Mesendoderm (in vitro differentiated cells): ENCODE data around the gene ENTHD1. TPM values are rescaled to one million over a fixed set of nuclear protein-coding genes. Genes with fewer than 3 reads are reported as not detected.

Experiments used
- DNase-seq: peaks from one replicate; pipeline ENCODE4 v3.0.0; 2013
- H2AK5ac ChIP-seq: 2 replicates; pipeline ENCODE4 v1.6.1; 2013; ENCODE audit warnings: low read length, inconsistent platforms
- H2BK120ac ChIP-seq: 2 replicates; pipeline ENCODE4 v1.6.1; 2013; ENCODE audit warnings: low read depth, mild to moderate bottlenecking, low read length, moderate library complexity, mixed read lengths
- H2BK15ac ChIP-seq: replicated peaks from 2 replicates; pipeline ENCODE4 v1.6.1; 2013; ENCODE audit warnings: low read depth, mild to moderate bottlenecking, moderate library complexity
- H2BK5ac ChIP-seq: 2 replicates; pipeline ENCODE4 v1.6.1; 2013; ENCODE audit warnings: low read length, inconsistent platforms
- H3K18ac ChIP-seq: 2 replicates; pipeline ENCODE4 v1.6.1; 2013; ENCODE audit warnings: mild to moderate bottlenecking, low read length, mixed read lengths
- H3K23ac ChIP-seq: one replicate; pipeline ENCODE4 v1.6.1; 2013; ENCODE audit warnings: low read length
- H3K27ac ChIP-seq: 2 replicates; pipeline ENCODE4 v1.5.1; 2013; ENCODE audit warnings: low read depth, mild to moderate bottlenecking, inconsistent platforms, low read length, moderate library complexity
- H3K27me3 ChIP-seq: 2 replicates; pipeline ENCODE4 v1.6.1; 2013; ENCODE audit warnings: low read length, control low read depth, mild to moderate bottlenecking, inconsistent platforms; ENCODE audit not compliant: insufficient read depth, poor library complexity
- H3K36me3 ChIP-seq: 2 replicates; pipeline ENCODE4 v1.6.1; 2013; ENCODE audit warnings: low read length, inconsistent platforms; ENCODE audit not compliant: control insufficient read depth, insufficient read depth
- H3K4ac ChIP-seq: one replicate; pipeline ENCODE4 v1.6.1; 2013; ENCODE audit warnings: low read depth, mild to moderate bottlenecking, low read length, moderate library complexity
- H3K4me1 ChIP-seq: 2 replicates; pipeline ENCODE4 v1.6.1; 2013; ENCODE audit warnings: low read depth, low read length, inconsistent platforms; ENCODE audit not compliant: control insufficient read depth
- H3K4me2 ChIP-seq: 2 replicates; pipeline ENCODE4 v1.6.1; 2013; ENCODE audit warnings: low read length
- H3K4me3 ChIP-seq: 2 replicates; pipeline ENCODE4 v1.5.1; 2013; ENCODE audit warnings: mild to moderate bottlenecking, low read length
- H3K56ac ChIP-seq: one replicate; pipeline ENCODE4 v1.6.1; 2013; ENCODE audit warnings: low read length
- H3K79me1 ChIP-seq: 2 replicates; pipeline ENCODE4 v1.6.1; 2013; ENCODE audit warnings: low read length, inconsistent platforms
- H3K79me2 ChIP-seq: 2 replicates; pipeline ENCODE4 v1.6.1; 2013; ENCODE audit warnings: mild to moderate bottlenecking, low read length; ENCODE audit not compliant: control insufficient read depth, insufficient read depth
- H3K9ac ChIP-seq: 2 replicates; pipeline ENCODE4 v1.6.1; 2013; ENCODE audit warnings: low read length, inconsistent platforms
- H4K5ac ChIP-seq: one replicate; pipeline ENCODE4 v1.6.1; 2013; ENCODE audit warnings: low read length
- H4K8ac ChIP-seq: one replicate; pipeline ENCODE4 v1.6.1; 2013; ENCODE audit warnings: low read depth, mild to moderate bottlenecking, control low read depth, low read length, moderate library complexity
- WGBS: extraction: QIAGEN DNeasy Blood & Tissue Kit; methylation state at CpG from one replicate; pipeline ENCODE4 v1.1.7; 2013; ENCODE audit warnings: low lambda C conversion rate, missing lambda C conversion rate; ENCODE audit not compliant: insufficient coverage; ENCODE audit errors: extremely low coverage; 5-methylcytosine and 5-hydroxymethylcytosine counted together
- polyA plus RNA-seq, 2 experiments: library from polyadenylated mRNA; stranded (reverse); fragments of 200-250 nt; gene quantifications; one replicate each; pipeline ENCODE4 v1.2.3, GENCODE V29; 2013

ENTHD1 gene
- not detected for polyA plus RNA-seq (2013, experiment 1 of 2)
- not detected for polyA plus RNA-seq (2013, experiment 2 of 2)

GRCh38 chr22:39893526-39893925 lies at the start of gene ENTHD1:
ENTHD1 (minus strand) TSS chr22:39893760; CDS start chr22:39887748, 6,012 bp downstream.
- H3K4me1 ChIP-seq: no peaks in the 10 kb centered on the region
- H3K4me3 ChIP-seq: no peak within 1 kb of the TSS
- no peak within 1 kb of the TSS for H4K5ac ChIP-seq
- H3K27me3 ChIP-seq: no peaks in the 10 kb centered on the region
- no peak within 1 kb of the TSS for H3K18ac ChIP-seq
- no peak within 1 kb of the TSS for H2BK5ac ChIP-seq
- no peak within 1 kb of the TSS for H3K9ac ChIP-seq
- H4K8ac ChIP-seq: no peak within 1 kb of the TSS
- DNase-seq: no peak
- H2AK5ac ChIP-seq: no peak within 1 kb of the TSS
- no peaks in the 10 kb centered on the region for H3K36me3 ChIP-seq
- WGBS: no CpG with 5 or more reads among the region's 20 CpGs
- H3K27ac ChIP-seq: no peak within 1 kb of the TSS
- no peaks in the 10 kb centered on the region for H3K79me2 ChIP-seq
- no peak within 1 kb of the TSS for H3K4me2 ChIP-seq
- H3K56ac ChIP-seq: no peak within 1 kb of the TSS
- H2BK120ac ChIP-seq: no peak within 1 kb of the TSS
- H2BK15ac ChIP-seq: no peak within 1 kb of the TSS
- H3K23ac ChIP-seq: no peak within 1 kb of the TSS
- no peak within 1 kb of the TSS for H3K4ac ChIP-seq
- H3K79me1 ChIP-seq: no peaks in the 10 kb centered on the region

- Histone ChIP-seq H3K4me2 (no peak overlapping the region), H4K5ac (no peak overlapping the region), H2AK5ac (no peak overlapping the region), H3K23ac (no peak overlapping the region), H3K27me3 (no peaks in the 10 kb centered on the region), H3K36me3 (no peaks in the 10 kb centered on the region), H3K56ac (peak overlapping the region; percentile 6), H2BK15ac (no peak overlapping the region), H3K4me3 (no peak overlapping the region), H3K18ac (no peak overlapping the region), H3K9ac (no peak overlapping the region), H3K27ac (no peak overlapping the region), H3K4ac (no peak overlapping the region), H2BK120ac (no peak overlapping the region), H4K8ac (no peak overlapping the region), H3K79me2 (no peaks in the 10 kb centered on the region), H3K4me1 (peaks cover 16% of the 10 kb centered on the region), H2BK5ac (no peak overlapping the region), H3K79me1 (no peaks in the 10 kb centered on the region)
- peak; percentile 81 for DNase-seq
- no CpG with 5 or more reads among the region's 5 CpGs for WGBS
Observed at GRCh38 chr22:39943337-39943736, 49.8 kb upstream of the ENTHD1 start.

- H3K4me2 ChIP-seq: no peak overlapping the region
- no peak overlapping the region for H3K27ac ChIP-seq
- no peak overlapping the region for H4K5ac ChIP-seq
- no peak overlapping the region for H3K18ac ChIP-seq
- H2BK5ac ChIP-seq: no peak overlapping the region
- H2BK120ac ChIP-seq: no peak overlapping the region
- H3K27me3 ChIP-seq: no peaks in the 10 kb centered on the region
- no peak overlapping the region for H3K4ac ChIP-seq
- no peak overlapping the region for H2AK5ac ChIP-seq
- H3K79me1 ChIP-seq: no peaks in the 10 kb centered on the region
- no peaks in the 10 kb centered on the region for H3K36me3 ChIP-seq
- no peak overlapping the region for H3K4me3 ChIP-seq
- H3K23ac ChIP-seq: no peak overlapping the region
- no peak overlapping the region for H4K8ac ChIP-seq
- H3K79me2 ChIP-seq: no peaks in the 10 kb centered on the region
- H3K9ac ChIP-seq: no peak overlapping the region
- no CpG with 5 or more reads among the region's 8 CpGs for WGBS
- no peak overlapping the region for H2BK15ac ChIP-seq
- DNase-seq: no peak
- no peak overlapping the region for H3K56ac ChIP-seq
- peaks cover 15% of the 10 kb centered on the region for H3K4me1 ChIP-seq
Observed at GRCh38 chr22:39942439-39943230, 49.1 kb upstream of the ENTHD1 start.

GRCh38 chr22:39941601-39942000 lies 48.0 kb upstream of the ENTHD1 start:
- DNase-seq: no peak
- Histone ChIP-seq H3K36me3 (no peaks in the 10 kb centered on the region), H3K79me2 (no peaks in the 10 kb centered on the region), H2BK120ac (no peak overlapping the region), H4K8ac (no peak overlapping the region), H3K56ac (no peak overlapping the region), H2BK15ac (no peak overlapping the region), H3K9ac (no peak overlapping the region), H3K18ac (no peak overlapping the region), H4K5ac (no peak overlapping the region), H3K4me2 (no peak overlapping the region), H2AK5ac (no peak overlapping the region), H3K27ac (no peak overlapping the region), H3K4ac (no peak overlapping the region), H3K4me1 (peaks cover 7% of the 10 kb centered on the region), H3K4me3 (no peak overlapping the region), H3K27me3 (no peaks in the 10 kb centered on the region), H3K23ac (no peak overlapping the region), H2BK5ac (no peak overlapping the region), H3K79me1 (no peaks in the 10 kb centered on the region)
- no CpG with 5 or more reads among the region's 2 CpGs for WGBS

- Histone ChIP-seq H4K8ac (no peak overlapping the region), H3K4ac (no peak overlapping the region), H3K9ac (no peak overlapping the region), H3K18ac (no peak overlapping the region), H2BK15ac (no peak overlapping the region), H3K56ac (no peak overlapping the region), H2AK5ac (no peak overlapping the region), H3K79me2 (no peaks in the 10 kb centered on the region), H3K27ac (no peak overlapping the region), H3K4me3 (no peak overlapping the region), H3K4me1 (peaks cover 5% of the 10 kb centered on the region), H4K5ac (no peak overlapping the region), H2BK120ac (no peak overlapping the region), H3K23ac (no peak overlapping the region), H3K36me3 (no peaks in the 10 kb centered on the region), H2BK5ac (no peak overlapping the region), H3K27me3 (no peaks in the 10 kb centered on the region), H3K79me1 (no peaks in the 10 kb centered on the region), H3K4me2 (no peak overlapping the region)
- DNase-seq: peak; percentile 43
- WGBS: no CpG with 5 or more reads among the region's 9 CpGs
Observed at GRCh38 chr22:39940757-39941305, 47.3 kb upstream of the ENTHD1 start.
